Suprapubic skin (tissue), 3 donors: Measurements from ENCODE around the gene ZNF629.

Experiments
- CTCF ChIP-seq, 2 donors: fragments of 200-600 bp in 1 of 2; fragments of 450-650 bp in 1 of 2; sonication (generic) in 1 of 2; IDR thresholded peaks; one replicate each; pipeline ENCODE4 v1.5.1; 2016 to 2019; ENCODE audit warnings: antibody characterized with exemption in 2 of 2, mild to moderate bottlenecking in 1 of 2, moderate library complexity in 1 of 2
- EP300 ChIP-seq: sonication (generic); formaldehyde crosslinking; IDR thresholded peaks from one replicate; pipeline ENCODE4 v1.6.1; 2017; ENCODE audit warnings: antibody characterized with exemption
- POLR2A ChIP-seq, 2 donors: fragments of 450-650 bp; IDR thresholded peaks; one replicate each; pipeline ENCODE4 v1.6.1; 2017; ENCODE audit warnings: antibody characterized with exemption in 2 of 2, mild to moderate bottlenecking in 2 of 2, moderate library complexity in 2 of 2

DNA sequence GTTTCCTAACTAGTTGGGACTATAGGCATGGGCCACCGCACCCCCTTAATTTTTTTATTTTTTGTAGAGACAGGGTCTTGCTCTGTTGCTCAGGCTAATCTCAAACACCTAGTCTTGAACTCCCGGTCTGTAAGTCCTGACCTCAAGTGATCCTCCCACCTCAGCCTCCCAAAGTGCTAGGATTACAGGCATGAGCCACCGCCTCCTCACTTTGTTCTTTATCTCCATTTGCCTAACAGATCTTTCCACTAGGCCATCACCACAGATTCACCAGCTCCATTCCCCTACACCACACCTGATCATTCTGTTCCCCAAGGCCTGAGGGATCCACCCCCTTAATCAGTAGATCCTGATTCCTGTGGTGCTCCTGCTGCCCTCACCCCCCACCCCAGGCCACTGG lies 7.6 kb upstream of the ZNF629 start:
- TF ChIP-seq CTCF (IDR thresholded peaks at IDR 0.05) (no peak), EP300 (no peak), POLR2A (IDR thresholded peaks at IDR 0.05) (no peak)
